ENCODE data around the gene P4HA1. TPM values are rescaled to one million over a fixed set of nuclear protein-coding genes. Genes with fewer than 3 reads are reported as not detected.

P4HA1 gene
- total RNA-seq, 1 experiment from 2014 or later: 34.4 TPM

DNA sequence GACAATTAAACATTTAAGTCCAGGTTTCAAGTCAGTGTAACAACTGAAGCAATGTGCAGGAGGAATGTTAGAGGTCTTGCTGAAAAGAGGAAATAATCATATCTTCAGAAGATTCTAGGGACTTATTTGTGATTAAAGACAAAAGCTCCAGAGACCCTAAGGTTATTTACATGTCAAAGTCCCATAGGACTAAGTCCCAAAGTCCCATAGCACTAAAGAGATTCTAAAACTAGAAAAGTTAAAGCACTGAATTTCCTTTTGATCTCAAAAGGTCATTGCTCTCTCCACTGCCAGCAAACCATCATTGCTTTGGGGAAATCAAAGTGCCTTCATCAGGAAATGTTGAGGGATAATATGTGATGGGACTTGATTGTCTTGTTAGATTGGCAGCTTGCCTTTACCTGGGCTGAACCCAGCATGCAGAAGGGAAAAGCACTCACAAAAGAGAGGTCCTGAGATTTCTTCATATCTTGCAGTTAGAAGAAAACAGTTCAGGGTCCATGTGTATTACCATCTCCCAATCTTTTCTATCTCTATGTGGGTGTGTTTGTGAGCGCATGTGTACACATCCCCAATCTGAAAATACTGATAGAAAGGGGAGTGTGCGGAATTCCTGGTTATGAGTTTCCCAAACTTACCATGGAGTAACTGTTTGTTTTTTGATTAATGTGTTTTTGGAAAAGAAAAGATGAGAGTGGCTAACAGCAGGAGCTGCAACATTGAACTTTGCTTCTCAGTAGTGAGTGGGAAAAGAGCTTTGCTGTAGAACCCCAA, 35.4 kb upstream of the P4HA1 start:
- H3K27ac Mint-ChIP-seq: no peak overlapping the region
- ChIA-PET CTCF (no interaction called here), POLR2A (no interaction called here)

DNA sequence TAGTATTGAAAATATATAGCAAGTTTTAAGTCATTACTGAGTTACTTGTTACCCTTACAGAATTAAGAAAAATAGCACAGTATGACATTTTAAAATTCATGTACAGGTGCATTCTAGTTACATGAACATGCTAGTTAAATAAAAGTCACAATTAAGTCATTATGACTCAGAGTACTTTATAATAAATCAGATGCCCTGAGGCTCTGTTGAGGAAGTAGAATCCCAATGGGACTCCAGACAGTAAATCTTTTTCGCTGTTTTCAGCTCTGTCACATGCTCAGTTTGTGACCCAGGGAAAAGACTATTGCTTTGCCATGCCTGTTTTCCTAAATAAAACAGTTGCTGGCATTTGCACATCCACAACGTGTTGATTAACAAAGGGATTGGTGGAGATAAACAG, 34.6 kb upstream of the P4HA1 start:
- Mint-ChIP-seq H3K36me3 (peaks cover 43% of the 10 kb centered on the region), H3K9me3 (no peaks in the 10 kb centered on the region), H3K27ac (no peak overlapping the region), H3K4me3 (no peak overlapping the region), H3K4me1 (no peaks in the 10 kb centered on the region), H3K27me3 (ENCODE audit: low read depth) (no peaks in the 10 kb centered on the region)
- POLR2A ChIA-PET: no interaction called here
- TF ChIP-seq ELF4 (CRISPR knock-in tag; IDR thresholded peaks at IDR 0.05; ENCODE audit: low read depth) (no peak), NR2C2 (CRISPR knock-in tag; IDR thresholded peaks at IDR 0.05) (no peak), NFATC4 (CRISPR knock-in tag; IDR thresholded peaks at IDR 0.05) (no peak), OVOL2 (CRISPR knock-in tag; IDR thresholded peaks at IDR 0.05; ENCODE audit: borderline replicate concordance) (no peak), GABPB1 (CRISPR knock-in tag; IDR thresholded peaks at IDR 0.05) (no peak)
- TF ChIP-seq, protein P1, sequence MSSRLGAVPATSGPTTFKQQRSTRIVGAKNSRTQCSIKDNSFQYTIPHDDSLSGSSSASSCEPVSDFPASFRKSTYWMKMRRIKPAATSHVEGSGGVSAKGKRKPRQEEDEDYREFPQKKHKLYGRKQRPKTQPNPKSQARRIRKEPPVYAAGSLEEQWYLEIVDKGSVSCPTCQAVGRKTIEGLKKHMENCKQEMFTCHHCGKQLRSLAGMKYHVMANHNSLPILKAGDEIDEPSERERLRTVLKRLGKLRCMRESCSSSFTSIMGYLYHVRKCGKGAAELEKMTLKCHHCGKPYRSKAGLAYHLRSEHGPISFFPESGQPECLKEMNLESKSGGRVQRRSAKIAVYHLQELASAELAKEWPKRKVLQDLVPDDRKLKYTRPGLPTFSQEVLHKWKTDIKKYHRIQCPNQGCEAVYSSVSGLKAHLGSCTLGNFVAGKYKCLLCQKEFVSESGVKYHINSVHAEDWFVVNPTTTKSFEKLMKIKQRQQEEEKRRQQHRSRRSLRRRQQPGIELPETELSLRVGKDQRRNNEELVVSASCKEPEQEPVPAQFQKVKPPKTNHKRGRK (CRISPR knock-in tag; IDR thresholded peaks at IDR 0.05; ENCODE audit: borderline replicate concordance): no peak
- TF ChIP-seq, protein P2, sequence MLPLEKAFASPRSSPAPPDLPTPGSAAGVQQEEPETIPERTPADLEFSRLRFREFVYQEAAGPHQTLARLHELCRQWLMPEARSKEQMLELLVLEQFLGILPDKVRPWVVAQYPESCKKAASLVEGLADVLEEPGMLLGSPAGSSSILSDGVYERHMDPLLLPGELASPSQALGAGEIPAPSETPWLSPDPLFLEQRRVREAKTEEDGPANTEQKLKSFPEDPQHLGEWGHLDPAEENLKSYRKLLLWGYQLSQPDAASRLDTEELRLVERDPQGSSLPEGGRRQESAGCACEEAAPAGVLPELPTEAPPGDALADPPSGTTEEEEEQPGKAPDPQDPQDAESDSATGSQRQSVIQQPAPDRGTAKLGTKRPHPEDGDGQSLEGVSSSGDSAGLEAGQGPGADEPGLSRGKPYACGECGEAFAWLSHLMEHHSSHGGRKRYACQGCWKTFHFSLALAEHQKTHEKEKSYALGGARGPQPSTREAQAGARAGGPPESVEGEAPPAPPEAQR (CRISPR knock-in tag; IDR thresholded peaks at IDR 0.05): no peak
- TF ChIP-seq, protein P3, sequence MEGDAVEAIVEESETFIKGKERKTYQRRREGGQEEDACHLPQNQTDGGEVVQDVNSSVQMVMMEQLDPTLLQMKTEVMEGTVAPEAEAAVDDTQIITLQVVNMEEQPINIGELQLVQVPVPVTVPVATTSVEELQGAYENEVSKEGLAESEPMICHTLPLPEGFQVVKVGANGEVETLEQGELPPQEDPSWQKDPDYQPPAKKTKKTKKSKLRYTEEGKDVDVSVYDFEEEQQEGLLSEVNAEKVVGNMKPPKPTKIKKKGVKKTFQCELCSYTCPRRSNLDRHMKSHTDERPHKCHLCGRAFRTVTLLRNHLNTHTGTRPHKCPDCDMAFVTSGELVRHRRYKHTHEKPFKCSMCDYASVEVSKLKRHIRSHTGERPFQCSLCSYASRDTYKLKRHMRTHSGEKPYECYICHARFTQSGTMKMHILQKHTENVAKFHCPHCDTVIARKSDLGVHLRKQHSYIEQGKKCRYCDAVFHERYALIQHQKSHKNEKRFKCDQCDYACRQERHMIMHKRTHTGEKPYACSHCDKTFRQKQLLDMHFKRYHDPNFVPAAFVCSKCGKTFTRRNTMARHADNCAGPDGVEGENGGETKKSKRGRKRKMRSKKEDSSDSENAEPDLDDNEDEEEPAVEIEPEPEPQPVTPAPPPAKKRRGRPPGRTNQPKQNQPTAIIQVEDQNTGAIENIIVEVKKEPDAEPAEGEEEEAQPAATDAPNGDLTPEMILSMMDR (IDR thresholded peaks at IDR 0.05): no peak
- TF ChIP-seq, protein P4, sequence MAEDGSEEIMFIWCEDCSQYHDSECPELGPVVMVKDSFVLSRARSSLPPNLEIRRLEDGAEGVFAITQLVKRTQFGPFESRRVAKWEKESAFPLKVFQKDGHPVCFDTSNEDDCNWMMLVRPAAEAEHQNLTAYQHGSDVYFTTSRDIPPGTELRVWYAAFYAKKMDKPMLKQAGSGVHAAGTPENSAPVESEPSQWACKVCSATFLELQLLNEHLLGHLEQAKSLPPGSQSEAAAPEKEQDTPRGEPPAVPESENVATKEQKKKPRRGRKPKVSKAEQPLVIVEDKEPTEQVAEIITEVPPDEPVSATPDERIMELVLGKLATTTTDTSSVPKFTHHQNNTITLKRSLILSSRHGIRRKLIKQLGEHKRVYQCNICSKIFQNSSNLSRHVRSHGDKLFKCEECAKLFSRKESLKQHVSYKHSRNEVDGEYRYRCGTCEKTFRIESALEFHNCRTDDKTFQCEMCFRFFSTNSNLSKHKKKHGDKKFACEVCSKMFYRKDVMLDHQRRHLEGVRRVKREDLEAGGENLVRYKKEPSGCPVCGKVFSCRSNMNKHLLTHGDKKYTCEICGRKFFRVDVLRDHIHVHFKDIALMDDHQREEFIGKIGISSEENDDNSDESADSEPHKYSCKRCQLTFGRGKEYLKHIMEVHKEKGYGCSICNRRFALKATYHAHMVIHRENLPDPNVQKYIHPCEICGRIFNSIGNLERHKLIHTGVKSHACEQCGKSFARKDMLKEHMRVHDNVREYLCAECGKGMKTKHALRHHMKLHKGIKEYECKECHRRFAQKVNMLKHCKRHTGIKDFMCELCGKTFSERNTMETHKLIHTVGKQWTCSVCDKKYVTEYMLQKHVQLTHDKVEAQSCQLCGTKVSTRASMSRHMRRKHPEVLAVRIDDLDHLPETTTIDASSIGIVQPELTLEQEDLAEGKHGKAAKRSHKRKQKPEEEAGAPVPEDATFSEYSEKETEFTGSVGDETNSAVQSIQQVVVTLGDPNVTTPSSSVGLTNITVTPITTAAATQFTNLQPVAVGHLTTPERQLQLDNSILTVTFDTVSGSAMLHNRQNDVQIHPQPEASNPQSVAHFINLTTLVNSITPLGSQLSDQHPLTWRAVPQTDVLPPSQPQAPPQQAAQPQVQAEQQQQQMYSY (CRISPR knock-in tag; IDR thresholded peaks at IDR 0.05): no peak
- no peak for DNase-seq (ENCODE audit: low spot score)
- CTCF ChIA-PET: no interaction called here
- ATAC-seq: no peak

More for the DNA sequence above, 35.4 kb upstream of the P4HA1 start:
- H3K9me3 Mint-ChIP-seq: no peaks in the 10 kb centered on the region
- no peak overlapping the region for H3K4me3 Mint-ChIP-seq
- DNase-seq (ENCODE audit: low spot score): no peak
- no peaks in the 10 kb centered on the region for H3K4me1 Mint-ChIP-seq
- peaks cover 45% of the 10 kb centered on the region for H3K36me3 Mint-ChIP-seq
- no peak for TF ChIP-seq JAZF1 (CRISPR knock-in tag; IDR thresholded peaks at IDR 0.05)
- TF ChIP-seq JUN (CRISPR knock-in tag; IDR thresholded peaks at IDR 0.05): no peak
- no peaks in the 10 kb centered on the region for H3K27me3 Mint-ChIP-seq (ENCODE audit: low read depth)
- no peak for ATAC-seq

DNA sequence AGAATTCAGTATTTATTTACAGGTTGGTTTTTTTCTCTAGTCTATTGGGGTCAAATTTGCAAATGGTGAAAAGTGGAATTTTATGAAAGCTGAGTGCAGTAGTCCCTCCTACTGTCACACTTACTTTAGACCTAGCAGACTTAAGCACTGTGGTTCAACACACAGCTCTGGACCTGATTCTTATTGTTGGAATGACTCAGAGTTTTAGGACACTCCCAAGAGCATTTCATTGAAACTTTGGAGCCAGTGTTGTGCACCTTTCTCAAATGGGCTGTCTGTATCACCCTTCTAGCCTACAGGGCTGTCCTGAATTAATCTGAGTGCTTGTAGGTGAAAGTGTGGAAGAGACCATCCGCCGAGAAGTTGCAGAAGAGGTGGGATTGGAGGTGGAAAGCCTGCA, 29.7 kb upstream of the P4HA1 start:
- Mint-ChIP-seq H3K27ac (no peak overlapping the region), H3K36me3 (peaks cover 15% of the 10 kb centered on the region), H3K27me3 (ENCODE audit: low read depth) (no peaks in the 10 kb centered on the region), H3K9me3 (no peaks in the 10 kb centered on the region), H3K4me1 (no peaks in the 10 kb centered on the region), H3K4me3 (no peak overlapping the region)
- ATAC-seq: no peak
- POLR2A ChIA-PET: no interaction called here
- DNase-seq (ENCODE audit: low spot score): no peak
- CTCF ChIA-PET: no interaction called here
- no peak for TF ChIP-seq ZNF671 (CRISPR knock-in tag; IDR thresholded peaks at IDR 0.05)
- no peak for TF ChIP-seq ELF4 (CRISPR knock-in tag; IDR thresholded peaks at IDR 0.05; ENCODE audit: low read depth)
- TF ChIP-seq TEAD4 (CRISPR knock-in tag; IDR thresholded peaks at IDR 0.05): no peak
- TF ChIP-seq FOXP1 (CRISPR knock-in tag; IDR thresholded peaks at IDR 0.05; ENCODE audit: borderline replicate concordance): no peak
- TF ChIP-seq ZNF121 (CRISPR knock-in tag; IDR thresholded peaks at IDR 0.05): no peak
- TF ChIP-seq, protein P5, sequence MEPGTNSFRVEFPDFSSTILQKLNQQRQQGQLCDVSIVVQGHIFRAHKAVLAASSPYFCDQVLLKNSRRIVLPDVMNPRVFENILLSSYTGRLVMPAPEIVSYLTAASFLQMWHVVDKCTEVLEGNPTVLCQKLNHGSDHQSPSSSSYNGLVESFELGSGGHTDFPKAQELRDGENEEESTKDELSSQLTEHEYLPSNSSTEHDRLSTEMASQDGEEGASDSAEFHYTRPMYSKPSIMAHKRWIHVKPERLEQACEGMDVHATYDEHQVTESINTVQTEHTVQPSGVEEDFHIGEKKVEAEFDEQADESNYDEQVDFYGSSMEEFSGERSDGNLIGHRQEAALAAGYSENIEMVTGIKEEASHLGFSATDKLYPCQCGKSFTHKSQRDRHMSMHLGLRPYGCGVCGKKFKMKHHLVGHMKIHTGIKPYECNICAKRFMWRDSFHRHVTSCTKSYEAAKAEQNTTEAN (CRISPR knock-in tag; IDR thresholded peaks at IDR 0.05): no peak
- TF ChIP-seq, protein P6, sequence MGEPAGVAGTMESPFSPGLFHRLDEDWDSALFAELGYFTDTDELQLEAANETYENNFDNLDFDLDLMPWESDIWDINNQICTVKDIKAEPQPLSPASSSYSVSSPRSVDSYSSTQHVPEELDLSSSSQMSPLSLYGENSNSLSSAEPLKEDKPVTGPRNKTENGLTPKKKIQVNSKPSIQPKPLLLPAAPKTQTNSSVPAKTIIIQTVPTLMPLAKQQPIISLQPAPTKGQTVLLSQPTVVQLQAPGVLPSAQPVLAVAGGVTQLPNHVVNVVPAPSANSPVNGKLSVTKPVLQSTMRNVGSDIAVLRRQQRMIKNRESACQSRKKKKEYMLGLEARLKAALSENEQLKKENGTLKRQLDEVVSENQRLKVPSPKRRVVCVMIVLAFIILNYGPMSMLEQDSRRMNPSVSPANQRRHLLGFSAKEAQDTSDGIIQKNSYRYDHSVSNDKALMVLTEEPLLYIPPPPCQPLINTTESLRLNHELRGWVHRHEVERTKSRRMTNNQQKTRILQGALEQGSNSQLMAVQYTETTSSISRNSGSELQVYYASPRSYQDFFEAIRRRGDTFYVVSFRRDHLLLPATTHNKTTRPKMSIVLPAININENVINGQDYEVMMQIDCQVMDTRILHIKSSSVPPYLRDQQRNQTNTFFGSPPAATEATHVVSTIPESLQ (CRISPR knock-in tag; IDR thresholded peaks at IDR 0.05): no peak
- TF ChIP-seq ZNF396 (CRISPR knock-in tag; IDR thresholded peaks at IDR 0.05; ENCODE audit: borderline replicate concordance): no peak
- TF ChIP-seq, protein P7, sequence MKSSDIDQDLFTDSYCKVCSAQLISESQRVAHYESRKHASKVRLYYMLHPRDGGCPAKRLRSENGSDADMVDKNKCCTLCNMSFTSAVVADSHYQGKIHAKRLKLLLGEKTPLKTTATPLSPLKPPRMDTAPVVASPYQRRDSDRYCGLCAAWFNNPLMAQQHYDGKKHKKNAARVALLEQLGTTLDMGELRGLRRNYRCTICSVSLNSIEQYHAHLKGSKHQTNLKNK (CRISPR knock-in tag; IDR thresholded peaks at IDR 0.05): no peak

Measured in WTC11 (cell line).